RWPE1 (cell line): Measurements from ENCODE around the gene CD84.

Source experiments
- CTCF ChIA-PET: fragments of 350-600 bp; sonication (Branson Sonifier 250); formaldehyde crosslinking; extraction: SDS; loops from one replicate; lab custom pipeline; 2021; lab: Yijun Ruan, JAX
- POLR2A ChIA-PET: fragments of 400-600 bp; formaldehyde crosslinking; extraction: SDS; loops from one replicate; lab custom pipeline; 2020; ENCODE audit warnings: antibody characterized with exemption; ENCODE audit not compliant: low non-redundant PET; lab: Yijun Ruan, JAX
- DNase-seq: peaks from one replicate; pipeline ENCODE4 v3.0.0; 2012; ENCODE audit warnings: low spot score
- H3K27ac ChIP-seq: fragments of 450-650 bp; 2 replicates; pipeline ENCODE4 v1.5.1; 2017
- CTCF ChIP-seq: fragments of 450-650 bp; conservative IDR thresholded peaks from 2 replicates; pipeline ENCODE4 v1.5.1; 2017; ENCODE audit warnings: low read depth, mild to moderate bottlenecking

Gene CD84

DNA sequence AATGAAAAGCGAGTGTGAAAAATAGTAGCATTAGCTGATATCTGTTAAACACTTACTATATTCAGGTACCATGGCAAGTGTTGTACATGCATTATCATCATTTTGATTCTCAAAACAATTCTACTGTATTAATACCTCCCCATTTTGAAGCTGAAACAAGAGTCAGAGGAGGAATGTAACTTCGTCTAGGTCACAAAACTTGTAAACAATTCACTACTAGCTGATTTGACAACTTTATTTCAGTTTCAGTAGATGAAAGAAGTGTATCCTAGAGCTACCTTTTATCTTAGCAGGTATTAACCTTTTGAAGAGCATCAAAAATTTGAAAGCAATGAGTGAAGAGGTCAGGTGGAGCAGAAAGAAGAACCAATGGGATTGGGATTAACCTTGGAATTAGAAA lies 1.6 kb downstream of the CD84 start:
- CTCF ChIA-PET = no interaction called here
- H3K27ac ChIP-seq = no peak overlapping the region

GRCh38 chr1:160576884-160577283 lies 2.4 kb downstream of the CD84 start:
- no peak for TF ChIP-seq CTCF
- H3K27ac ChIP-seq = no peak overlapping the region
- ChIA-PET POLR2A (no interaction called here), CTCF (no interaction called here)
- no peak for DNase-seq

More for the DNA sequence above, 1.6 kb downstream of the CD84 start:
- no peak for DNase-seq
- POLR2A ChIA-PET = no interaction called here
- TF ChIP-seq CTCF = no peak

- H3K27ac ChIP-seq = no peak overlapping the region
- POLR2A ChIA-PET = no interaction called here
- TF ChIP-seq CTCF = no peak
- DNase-seq = no peak
- CTCF ChIA-PET = no interaction called here
Observed at GRCh38 chr1:160576390-160576789, 2.9 kb downstream of the CD84 start.

GRCh38 chr1:160575112-160575664 lies 4.1 kb downstream of the CD84 start:
- DNase-seq = no peak
- no peak for TF ChIP-seq CTCF
- no peak overlapping the region for H3K27ac ChIP-seq
- POLR2A ChIA-PET = no interaction called here
- CTCF ChIA-PET = interaction anchor here (0.8 kb wide), 1 partner anchor 260 kb away, joined by 3 read pairs; no protein-coding TSS in a partner anchor

GRCh38 chr1:160570840-160571239 lies 8.5 kb downstream of the CD84 start:
- no peak for TF ChIP-seq CTCF
- H3K27ac ChIP-seq = no peak overlapping the region
- ChIA-PET POLR2A (no interaction called here), CTCF (no interaction called here)
- no peak for DNase-seq

GRCh38 chr1:160569806-160570205 lies 9.5 kb downstream of the CD84 start:
- ChIA-PET CTCF (no interaction called here), POLR2A (no interaction called here)
- no peak overlapping the region for H3K27ac ChIP-seq
- TF ChIP-seq CTCF = no peak
- DNase-seq = no peak
